Brain pericyte (primary cell): ENCODE data around the gene CYP2S1.
"Not testable (repeated sequence)": the region's sequence is repeated elsewhere in the genome, so short reads cannot be mapped to it uniquely, and the experiment has no call there.

Experiments
- DNase-seq: peaks from one replicate; pipeline ENCODE4 v3.0.0-alpha.2; 2012; ENCODE audit warnings: low read depth, low spot score

CYP2S1 gene

DNA sequence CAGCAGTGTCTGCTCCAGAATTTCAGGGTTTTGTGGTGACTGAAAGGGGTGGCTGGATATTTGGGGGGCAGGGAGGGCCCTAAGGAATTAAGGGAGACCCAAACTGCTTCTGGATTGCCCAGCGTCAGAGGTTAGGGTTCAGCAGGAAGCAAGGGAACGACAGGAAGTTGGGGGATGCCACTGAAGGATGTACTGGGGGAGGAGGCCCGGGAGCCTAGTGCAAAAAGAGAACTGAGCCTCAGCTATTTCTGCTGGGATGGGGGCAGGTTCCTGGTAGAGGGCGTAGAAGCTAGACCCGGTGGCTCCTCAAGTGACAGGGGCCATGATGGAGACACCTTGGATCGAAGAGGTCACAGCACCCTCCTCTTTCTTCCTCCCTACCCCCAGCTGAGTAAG lies 1.1 kb downstream of the CYP2S1 start:
- no peak for DNase-seq

DNA sequence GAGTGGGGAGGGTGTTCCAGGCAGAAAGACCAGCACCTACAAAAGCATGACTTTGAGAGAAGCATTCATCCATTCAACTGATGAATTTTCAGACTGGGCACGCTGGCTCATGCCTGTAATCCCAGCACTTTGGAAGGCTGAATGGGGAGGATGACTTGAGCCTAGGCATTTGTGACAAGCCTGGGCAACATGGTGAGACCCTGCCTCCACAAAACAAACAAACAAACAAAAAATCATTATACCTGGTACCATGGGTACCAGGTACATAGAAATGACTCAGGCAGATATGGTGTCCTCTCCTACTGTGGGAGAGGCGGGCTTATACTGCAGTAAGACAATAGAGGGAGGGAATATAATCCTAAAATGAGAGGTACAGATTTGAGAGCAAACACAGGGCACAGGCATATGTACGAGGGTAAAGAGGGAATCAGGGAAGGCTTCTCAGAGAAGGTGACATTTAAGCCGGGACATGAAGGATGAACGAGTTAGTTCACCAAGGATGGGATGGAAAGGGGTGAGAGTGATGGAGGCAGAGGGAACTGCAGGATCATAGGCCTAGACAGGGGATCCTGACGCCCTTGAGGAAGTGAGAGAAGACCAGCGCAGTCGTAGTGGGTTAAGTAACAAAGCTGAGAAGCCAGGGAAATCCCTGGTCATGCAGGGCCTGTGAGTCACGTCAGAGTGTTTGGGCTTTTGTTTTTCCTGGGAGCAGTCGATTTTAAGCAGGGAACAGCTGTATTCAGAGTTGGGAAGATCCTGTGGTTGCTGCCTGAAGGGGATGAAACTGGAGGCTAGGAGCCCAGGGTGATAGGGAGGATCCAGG lies 2.9 kb downstream of the CYP2S1 start:
- no peak for DNase-seq

DNA sequence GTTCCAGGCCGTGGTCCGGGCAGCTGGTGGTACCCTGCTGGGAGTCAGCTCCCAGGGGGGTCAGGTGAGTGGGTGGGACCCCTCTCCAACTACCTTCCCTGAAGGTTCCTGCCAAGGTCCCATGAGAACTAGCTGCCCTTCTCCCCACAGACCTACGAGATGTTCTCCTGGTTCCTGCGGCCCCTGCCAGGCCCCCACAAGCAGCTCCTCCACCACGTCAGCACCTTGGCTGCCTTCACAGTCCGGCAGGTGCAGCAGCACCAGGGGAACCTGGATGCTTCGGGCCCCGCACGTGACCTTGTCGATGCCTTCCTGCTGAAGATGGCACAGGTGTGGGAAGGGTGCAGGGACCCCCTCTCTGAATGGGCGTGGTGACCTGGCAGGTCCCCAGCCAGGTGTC lies 5.5 kb downstream of the CYP2S1 start:
- DNase-seq, result no peak

DNA sequence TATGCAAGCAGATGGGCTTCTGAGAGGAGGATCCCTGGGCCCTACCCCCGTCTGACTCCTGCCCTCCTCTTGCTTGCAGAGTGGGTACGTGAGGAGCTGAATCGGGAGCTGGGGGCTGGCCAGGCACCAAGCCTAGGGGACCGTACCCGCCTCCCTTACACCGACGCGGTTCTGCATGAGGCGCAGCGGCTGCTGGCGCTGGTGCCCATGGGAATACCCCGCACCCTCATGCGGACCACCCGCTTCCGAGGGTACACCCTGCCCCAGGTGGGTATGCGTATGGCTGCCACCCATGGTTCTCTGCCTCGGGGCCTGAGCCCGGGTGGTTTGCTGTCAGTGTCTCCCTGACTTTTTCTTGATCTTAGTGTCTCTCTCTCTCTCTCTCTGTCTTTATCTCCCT lies 10.4 kb downstream of the CYP2S1 start:
- no peak for DNase-seq

DNA sequence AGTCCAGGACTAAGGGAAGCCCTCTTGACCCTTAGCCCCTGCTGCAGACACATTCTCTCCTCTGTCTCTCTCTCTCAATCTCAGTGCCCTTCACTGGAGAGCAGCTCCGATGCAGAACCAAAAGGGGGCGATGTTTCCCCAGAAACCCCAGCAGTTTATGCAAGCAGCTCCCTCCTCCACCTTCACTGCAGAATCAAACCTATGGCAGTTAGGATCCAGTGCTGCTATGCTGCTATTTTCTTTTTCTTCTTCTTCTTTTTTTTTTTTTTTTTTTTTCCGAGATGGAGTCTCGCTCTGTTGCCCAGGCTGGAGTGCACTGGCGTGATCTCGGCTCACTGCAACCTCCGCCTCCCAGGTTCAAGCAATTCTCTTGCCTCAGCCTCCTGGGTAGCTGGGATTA lies 11.3 kb downstream of the CYP2S1 start:
- DNase-seq, result not testable (repeated sequence)

DNA sequence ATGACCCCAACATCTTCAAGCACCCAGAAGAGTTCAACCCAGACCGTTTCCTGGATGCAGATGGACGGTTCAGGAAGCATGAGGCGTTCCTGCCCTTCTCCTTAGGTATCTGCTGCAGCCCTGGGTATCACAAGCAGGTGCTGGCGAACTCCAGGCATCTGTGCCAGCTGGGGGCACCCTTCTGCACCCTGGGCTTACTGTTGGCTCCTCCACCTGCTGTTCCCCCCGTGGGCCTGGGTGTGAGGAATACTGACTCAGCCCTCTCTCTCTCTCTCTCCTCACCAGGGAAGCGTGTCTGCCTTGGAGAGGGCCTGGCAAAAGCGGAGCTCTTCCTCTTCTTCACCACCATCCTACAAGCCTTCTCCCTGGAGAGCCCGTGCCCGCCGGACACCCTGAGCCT lies 13.0 kb downstream of the CYP2S1 start:
- no peak for DNase-seq

DNA sequence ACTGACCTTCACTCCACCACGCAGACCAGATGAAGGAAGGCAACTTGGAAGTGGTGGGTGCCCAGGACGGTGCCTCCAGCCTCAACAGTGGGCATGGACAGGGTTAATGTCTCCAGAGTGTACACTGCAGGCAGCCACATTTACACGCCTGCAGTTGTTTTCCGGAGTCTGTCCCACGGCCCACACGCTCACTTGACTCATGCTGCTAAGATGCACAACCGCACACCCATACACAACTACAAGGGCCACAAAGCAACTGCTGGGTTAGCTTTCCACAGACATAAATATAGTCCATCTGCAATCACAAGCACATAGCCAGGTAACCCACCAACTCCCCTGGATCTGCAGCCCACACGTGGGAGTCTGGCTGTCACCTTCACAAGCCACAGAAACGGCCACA lies 13.4 kb downstream of the CYP2S1 start:
- DNase-seq, result no peak

DNA sequence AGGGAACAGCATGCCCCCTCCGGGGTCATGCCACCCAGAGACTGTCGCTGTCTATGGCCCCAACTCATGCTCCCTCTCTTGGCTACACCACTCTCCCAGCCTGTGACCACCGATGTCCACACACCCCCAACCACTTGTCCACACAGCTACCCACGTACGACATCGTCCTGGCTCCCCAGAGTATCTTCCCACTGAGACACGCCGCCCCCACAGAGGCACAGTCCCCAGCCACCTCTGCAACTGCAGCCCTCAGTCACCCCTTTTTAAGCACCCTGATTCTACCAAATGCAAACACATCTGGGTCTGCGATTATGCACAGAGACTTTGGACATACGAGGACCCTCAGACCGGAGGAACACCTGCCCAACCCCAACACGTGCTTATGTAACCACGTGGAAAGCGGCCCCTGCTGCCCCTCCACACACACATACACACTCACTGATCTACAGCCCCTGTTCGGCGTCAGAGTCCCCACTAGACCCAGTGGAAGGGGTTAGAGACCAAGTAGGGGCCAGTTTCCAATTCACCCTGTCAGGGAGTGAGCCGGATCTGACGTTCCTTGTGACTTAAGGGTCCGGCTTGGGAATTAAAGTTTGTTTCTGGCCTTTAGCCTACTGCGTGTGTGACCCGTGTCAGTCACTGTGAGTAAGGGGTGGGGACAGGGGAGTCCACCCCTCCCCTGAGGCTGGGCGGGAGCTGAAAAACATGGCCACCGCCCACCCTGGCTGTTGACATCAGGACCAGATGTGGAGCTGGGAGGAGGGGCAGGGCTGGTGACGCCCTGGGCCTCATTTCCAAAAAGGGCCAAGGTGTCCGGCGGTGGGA lies 14.1 kb downstream of the CYP2S1 start:
- DNase-seq, result no peak

DNA sequence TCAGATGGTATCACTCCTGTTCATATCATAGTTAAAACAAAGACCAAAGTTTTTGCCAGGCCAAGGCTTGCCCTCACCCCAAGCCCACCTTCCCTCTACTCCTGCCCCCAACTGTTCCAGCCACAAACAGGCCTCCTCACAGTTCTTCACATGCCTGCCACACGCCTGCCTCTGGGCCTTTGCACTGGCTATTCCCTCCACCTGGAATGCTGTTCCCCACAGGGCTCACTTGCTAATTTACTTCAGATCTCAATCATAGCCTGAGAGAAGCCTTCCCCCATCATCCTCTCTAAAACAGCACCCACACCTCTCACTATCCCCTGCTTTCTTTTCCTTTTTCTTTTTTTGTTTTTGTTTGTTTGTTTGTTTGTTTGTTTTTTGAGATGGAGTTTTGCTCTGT lies 21.1 kb downstream of the CYP2S1 start:
- DNase-seq, result no peak

DNA sequence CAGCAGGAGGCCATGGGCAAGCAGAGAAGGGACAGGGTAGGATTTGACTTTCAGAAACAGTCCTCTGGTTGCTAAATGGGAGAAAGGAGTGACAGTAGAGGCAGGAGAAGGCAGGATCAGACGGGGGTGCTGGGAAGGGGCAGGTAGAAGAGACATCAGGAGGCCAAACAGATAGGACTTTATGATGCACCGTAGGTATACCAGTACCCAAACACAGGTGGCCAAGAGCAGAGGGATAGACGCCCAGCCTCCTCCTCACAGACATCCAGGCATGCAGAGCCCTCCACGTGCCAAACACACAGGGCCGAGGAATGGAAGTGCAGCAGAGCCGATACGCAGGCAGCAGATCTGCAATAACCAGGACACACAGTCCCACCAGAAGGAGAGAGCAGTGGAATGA lies 24.7 kb downstream of the CYP2S1 start:
- no peak for DNase-seq

DNA sequence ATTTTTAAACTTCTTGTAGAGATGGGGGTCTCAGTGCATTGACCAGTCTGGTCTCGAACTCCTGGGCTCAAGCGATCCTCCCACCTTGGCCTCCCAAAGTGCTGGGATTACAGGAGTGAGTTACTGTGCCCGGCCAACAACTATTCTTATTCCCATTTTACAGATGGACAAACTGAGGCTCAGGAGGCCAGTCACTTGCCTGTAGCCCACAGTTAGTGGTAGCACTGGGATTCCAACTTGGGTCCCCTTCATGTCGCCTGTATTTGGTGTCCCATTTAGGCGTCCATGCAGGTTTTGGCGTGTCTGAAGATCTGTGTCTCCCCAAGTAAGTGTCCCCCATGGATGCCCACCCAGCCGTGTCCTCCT lies 25.2 kb downstream of the CYP2S1 start:
- no peak for DNase-seq

DNA sequence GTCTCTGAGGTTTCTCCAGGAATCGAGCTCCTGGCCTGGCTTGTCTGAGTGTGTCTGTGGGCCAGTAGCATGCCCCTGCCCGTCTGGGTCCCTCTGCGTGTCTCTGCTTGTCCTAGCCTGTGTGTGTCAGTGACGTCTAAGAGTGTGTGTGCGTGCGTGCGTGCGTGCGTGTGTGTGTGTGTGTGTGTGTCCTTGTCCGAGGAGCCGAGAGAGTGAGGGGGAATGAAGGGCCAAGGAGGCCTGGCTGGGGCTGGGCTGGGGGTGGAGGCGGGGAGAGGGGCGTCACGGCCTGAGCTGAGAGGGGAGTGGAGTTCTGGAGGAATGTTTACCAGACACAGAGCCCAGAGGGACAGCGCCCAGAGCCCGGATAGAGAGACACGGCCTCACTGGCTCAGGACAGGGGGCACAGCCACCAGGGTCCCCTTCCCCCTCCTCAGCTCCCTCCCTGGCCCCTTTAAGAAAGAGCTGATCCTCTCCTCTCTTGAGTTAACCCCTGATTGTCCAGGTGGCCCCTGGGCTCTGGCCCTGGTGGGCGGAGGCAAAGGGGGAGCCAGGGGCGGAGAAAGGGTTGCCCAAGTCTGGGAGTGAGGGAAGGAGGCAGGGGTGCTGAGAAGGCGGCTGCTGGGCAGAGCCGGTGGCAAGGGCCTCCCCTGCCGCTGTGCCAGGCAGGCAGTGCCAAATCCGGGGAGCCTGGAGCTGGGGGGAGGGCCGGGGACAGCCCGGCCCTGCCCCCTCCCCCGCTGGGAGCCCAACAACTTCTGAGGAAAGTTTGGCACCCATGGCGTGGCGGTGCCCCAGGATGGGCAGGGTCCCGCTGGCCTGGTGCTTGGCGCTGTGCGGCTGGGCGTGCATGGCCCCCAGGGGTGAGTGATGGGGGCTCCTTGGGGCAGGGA lies 25.8 kb downstream of the CYP2S1 start, which contains the start of gene AXL:
Gene AXL (plus strand): TSS at position 609 of the 893 bp plus-strand sequence. CDS start 170 bp downstream, at position 779.
- no peak for DNase-seq

DNA sequence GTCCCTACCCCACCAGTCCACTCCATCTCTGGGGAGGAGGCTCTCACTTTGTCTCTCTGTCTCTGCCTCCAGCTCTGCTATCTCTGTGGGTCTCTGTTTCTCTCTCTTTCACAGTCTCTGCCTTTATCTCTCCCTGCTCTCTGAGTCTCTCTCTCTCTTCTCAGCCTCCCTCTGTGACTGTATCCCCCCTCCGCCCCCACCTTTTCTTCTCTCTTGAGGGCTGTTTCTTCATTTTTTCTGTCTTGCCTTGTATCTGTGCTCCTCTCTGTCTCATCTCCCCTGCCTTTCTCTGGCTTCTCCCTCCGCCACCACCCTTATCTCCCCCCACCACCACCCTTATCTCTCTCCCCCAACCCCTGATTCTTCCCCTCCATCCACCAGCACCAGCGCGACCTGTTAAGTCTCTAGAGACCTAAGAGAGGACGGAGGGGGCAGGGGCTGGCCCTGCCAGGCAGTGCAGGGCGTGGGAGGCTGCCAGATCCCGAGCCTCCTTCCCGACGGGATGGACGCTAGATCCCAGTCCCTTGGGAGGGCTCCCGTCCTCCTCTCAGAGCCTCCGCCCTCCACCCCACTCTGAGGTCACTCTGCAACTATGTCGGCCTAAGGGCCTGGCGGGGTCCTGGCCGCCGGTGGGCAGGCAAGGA lies 27.0 kb downstream of the CYP2S1 start:
- DNase-seq, result no peak

DNA sequence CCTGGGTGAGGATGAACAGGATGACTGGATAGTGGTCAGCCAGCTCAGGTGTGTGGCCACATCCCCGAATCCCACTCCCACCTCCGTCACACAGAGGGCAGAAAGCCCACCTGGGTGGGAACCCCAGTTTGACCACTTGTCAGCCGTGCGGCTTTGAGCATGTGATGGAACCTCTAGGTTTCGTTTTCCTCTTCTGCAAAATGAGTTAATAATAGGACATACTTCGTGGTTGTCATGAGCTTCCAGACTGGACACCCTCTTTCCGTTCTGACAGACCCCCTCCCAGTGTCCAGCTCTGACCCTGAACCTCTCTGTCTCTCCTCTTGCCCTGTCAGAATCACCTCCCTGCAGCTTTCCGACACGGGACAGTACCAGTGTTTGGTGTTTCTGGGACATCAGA lies 27.8 kb downstream of the CYP2S1 start:
- DNase-seq, result no peak

DNA sequence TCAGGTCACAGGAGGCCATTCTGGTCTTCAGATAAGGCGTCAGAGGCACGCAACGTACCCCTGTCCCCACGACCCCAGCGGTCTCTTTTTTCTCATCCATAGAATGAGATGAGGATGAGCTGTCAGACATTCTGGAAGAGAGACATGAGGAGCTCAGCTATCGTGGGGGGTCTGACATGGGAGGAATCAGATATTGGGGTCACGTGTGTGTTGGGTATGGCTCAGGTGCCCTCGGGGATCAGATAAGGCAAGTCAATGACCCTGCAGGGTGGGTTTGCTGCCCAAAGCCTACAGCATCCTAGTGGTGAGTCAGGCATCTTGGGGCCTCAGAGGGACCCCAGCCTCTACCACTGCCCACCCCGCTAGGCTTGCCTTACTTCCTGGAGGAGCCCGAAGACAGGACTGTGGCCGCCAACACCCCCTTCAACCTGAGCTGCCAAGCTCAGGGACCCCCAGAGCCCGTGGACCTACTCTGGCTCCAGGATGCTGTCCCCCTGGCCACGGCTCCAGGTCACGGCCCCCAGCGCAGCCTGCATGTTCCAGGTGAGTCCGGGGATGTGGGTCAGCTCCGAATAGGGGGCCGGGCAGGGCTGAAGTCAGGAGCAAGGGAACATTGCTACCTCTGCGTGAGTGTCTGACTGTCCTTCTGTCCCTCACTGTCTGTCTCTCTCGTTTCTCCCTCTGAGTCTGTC lies 28.6 kb downstream of the CYP2S1 start:
- no peak for DNase-seq

DNA sequence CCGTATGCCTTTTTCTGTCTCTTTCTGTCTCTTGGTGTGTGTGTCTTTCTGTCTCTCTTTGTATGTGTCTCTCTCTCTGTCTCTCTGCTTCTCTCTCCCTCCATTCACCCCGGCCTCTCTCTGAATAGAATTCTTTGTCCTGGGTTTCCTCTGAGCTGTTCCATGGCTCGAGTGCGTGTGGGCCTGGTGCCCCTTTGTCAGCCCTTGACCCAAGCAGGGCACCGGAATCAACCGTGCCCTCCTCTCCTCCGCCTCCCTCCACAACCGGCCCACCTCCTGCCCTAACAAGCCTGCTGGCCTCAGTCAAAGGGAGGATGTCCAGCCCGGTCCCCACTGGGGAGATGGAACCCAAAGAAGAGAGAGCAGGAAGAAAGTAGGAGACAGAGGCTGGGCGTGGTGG lies 29.2 kb downstream of the CYP2S1 start:
- DNase-seq, result no peak

DNA sequence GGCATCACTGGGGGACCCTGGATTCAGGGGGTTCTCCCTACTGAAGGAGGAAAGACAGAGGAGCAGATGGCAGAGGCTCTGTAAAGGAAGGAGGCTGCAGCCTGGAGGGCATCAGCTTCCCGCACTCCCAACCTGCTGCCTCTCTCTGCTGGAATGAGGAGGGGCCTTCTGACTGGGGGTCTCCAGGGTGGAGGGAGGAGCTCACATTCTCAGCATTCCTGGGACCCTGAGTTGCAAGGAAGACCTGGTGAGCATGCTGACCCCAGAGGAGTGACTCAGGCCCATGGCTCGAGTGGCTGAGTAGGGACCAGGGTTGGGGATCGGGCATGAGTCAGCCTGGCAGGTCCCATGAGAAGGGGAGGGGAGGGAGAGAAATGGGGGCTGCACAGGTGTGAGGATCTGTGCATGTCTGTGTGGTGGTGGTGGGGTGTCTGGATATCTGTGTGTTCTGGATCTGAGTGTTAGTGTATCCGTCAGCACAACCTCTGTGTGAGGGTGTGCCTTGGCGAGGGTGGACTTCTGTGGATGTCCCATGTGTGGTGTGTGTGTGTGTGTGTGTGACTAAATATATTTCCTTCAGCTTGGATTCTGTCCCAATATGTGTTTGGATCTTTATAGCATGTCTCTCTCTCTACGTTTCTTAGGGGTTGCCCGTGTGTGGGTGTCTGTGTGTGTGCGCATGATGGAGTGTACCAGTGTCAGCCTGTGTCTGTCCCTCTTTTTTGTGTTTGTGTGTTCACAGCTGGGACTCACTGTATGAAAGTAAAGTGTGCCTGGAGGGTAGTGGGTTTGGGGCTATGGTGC lies 30.6 kb downstream of the CYP2S1 start:
- DNase-seq, result no peak

DNA sequence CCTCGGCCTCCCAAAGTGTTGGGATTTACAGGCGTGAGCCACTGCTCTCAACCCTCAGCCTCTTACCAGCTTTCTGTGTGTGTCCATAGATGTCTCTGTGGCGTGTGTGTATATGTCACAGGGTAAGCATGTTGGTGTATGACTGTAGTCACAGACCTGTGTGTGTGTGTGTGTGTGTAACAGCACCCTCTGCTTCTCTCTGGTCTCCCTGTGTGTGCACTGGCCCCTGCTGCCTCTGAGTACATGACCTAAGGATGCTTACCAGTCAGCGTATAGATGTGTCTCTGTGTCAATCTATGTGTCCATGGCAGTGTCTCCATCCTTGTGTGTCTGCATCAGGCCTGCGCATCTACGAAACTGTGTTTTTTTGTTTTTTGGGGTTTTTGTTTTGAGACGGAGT lies 31.6 kb downstream of the CYP2S1 start:
- DNase-seq, result no peak

DNA sequence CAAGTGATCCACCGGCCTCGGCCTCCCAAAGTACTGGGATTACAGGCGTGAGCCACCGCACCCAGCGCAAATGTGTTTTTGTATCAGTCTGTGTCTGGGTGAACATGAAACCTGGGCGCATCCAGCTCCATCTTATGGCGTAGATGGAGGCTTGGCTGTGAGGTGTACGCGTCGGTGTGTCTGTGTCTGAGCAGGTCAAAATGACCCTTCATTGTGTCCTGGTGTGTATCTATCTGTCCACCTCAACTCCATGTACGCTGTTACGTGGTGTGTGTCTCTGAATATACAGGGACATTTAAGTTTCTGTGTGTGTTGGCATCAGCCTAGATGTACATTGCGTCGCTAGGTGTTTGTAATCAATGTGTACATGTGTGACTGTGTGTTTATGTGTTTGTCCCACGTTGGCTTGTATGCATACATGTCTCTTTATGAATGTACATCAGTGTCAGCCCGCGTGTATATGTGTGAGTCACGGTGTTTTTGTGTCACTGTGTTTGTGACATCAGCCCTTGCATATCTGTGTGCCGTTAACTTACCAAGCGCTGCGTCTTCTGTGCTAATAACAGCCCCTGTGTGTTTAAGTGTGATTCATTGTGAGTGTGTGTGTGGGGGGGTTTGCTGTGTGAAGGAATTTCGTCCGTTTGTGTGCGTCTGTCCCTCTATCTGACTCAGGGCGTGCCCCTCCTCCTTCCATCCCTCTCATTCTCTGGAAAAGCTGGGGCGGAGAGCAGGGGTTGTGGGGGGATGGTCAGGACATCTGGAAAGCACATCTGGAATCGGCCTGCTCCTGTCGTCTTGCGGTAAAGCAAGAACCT lies 32.4 kb downstream of the CYP2S1 start:
- peak; percentile 60 for DNase-seq
